Measurements from ENCODE around the gene HOMER2.

Gene HOMER2

DNA sequence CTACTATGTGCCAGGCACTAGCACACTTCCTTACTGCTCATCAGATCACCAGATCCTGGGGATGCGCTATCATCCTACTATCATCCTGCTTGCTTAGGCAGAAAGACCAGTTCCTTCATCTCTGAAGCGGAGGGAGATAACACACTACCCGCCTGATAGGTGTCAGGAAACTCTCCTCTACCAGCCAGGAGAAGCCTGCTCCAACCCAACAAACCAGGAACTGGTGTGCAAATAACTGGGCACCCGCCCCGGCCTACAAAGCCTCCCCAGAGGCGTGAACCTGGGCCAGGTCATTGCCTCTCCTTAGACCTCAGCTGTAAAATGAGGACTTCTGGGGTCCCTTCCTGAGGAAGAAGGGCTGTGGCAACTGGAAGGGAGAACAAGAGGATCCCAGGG lies 61.5 kb downstream of the HOMER2 start:
- H3K4me2 ChIP-seq (ENCODE audit: low read length) = no peak overlapping the region
- H3K9me3 ChIP-seq (ENCODE audit: insufficient read depth, low read length) = no peaks in the 10 kb centered on the region
- no peaks in the 10 kb centered on the region for H3K36me3 ChIP-seq (replicated peaks; ENCODE audit: low read depth, low read length)
- H3K27me3 ChIP-seq (ENCODE audit: low read depth, low read length) = no peaks in the 10 kb centered on the region
- H2AFZ ChIP-seq (ENCODE audit: low read depth, low read length) = no peak overlapping the region
- no peak for TF ChIP-seq CTCF (IDR thresholded peaks at IDR 0.05; ENCODE audit: low read depth, low read length)
- TF ChIP-seq EZH2phosphoT487 (IDR thresholded peaks at IDR 0.05; ENCODE audit: low read depth) = no peak
- no peaks in the 10 kb centered on the region for H3K79me2 ChIP-seq (ENCODE audit: low read length)
- H3K9ac ChIP-seq (ENCODE audit: low read length) = no peak overlapping the region
- H3K4me3 ChIP-seq (ENCODE audit: low read length) = no peak overlapping the region
- no peaks in the 10 kb centered on the region for H3K4me1 ChIP-seq (ENCODE audit: low read length)
- H3K27ac ChIP-seq (ENCODE audit: low read length) = no peak overlapping the region
- no peaks in the 10 kb centered on the region for H4K20me1 ChIP-seq (ENCODE audit: insufficient read depth, low read length)

DNA sequence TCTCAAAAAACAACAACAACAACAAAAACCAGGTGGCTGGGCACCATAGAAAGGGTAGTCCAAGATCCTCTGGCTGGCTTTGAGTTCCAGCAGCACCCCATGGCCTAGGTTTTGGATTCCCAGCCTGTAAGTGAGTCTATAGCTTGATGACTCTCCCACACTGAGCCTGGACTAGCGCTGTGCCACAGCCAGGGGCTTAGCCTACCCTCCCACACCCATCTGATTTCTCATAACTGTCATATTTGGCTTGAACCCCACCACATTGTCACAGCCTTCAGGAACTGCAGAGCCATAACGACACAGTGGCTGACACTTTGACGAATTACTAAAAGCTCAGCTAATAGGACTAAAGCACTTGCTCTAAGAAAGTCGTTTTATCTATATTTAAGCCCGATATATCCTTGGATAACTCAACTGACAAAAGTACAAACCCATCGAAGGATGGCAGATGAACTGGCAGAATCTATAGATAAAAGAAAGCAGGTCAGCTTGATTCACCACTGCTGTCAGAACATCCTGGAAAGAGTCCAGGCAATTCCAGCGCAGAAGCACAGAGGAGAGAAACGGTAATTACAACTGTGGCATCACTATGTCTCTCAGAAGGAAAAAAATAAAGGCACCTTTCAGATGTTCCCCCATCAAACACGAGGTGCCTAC lies 62.1 kb downstream of the HOMER2 start:
- Histone ChIP-seq H3K4me1 (ENCODE audit: low read length) (no peaks in the 10 kb centered on the region), H2AFZ (ENCODE audit: low read depth, low read length) (no peak overlapping the region), H3K4me3 (ENCODE audit: low read length) (no peak overlapping the region), H3K36me3 (replicated peaks; ENCODE audit: low read depth, low read length) (no peaks in the 10 kb centered on the region), H3K27me3 (ENCODE audit: low read depth, low read length) (no peaks in the 10 kb centered on the region), H3K9ac (ENCODE audit: low read length) (no peak overlapping the region), H3K9me3 (ENCODE audit: insufficient read depth, low read length) (no peaks in the 10 kb centered on the region), H3K79me2 (ENCODE audit: low read length) (no peaks in the 10 kb centered on the region), H3K27ac (ENCODE audit: low read length) (no peak overlapping the region), H4K20me1 (ENCODE audit: insufficient read depth, low read length) (no peaks in the 10 kb centered on the region), H3K4me2 (ENCODE audit: low read length) (no peak overlapping the region)
- TF ChIP-seq EZH2phosphoT487 (IDR thresholded peaks at IDR 0.05; ENCODE audit: low read depth) = no peak
- no peak for TF ChIP-seq CTCF (IDR thresholded peaks at IDR 0.05; ENCODE audit: low read depth, low read length)

GRCh38 chr15:82882273-82882928 lies 70.1 kb downstream of the HOMER2 start:
- Histone ChIP-seq H3K27me3 (ENCODE audit: low read depth, low read length) (no peaks in the 10 kb centered on the region), H3K9me3 (ENCODE audit: insufficient read depth, low read length) (no peaks in the 10 kb centered on the region), H3K36me3 (replicated peaks; ENCODE audit: low read depth, low read length) (no peaks in the 10 kb centered on the region), H4K20me1 (ENCODE audit: insufficient read depth, low read length) (no peaks in the 10 kb centered on the region), H3K27ac (ENCODE audit: low read length) (no peak overlapping the region), H3K9ac (ENCODE audit: low read length) (no peak overlapping the region), H3K4me1 (ENCODE audit: low read length) (no peaks in the 10 kb centered on the region), H2AFZ (ENCODE audit: low read depth, low read length) (no peak overlapping the region), H3K4me3 (ENCODE audit: low read length) (no peak overlapping the region), H3K79me2 (ENCODE audit: low read length) (no peaks in the 10 kb centered on the region), H3K4me2 (ENCODE audit: low read length) (no peak overlapping the region)
- TF ChIP-seq EZH2phosphoT487 (IDR thresholded peaks at IDR 0.05; ENCODE audit: low read depth) (no peak), CTCF (IDR thresholded peaks at IDR 0.05; ENCODE audit: low read depth, low read length) (no peak)

DNA sequence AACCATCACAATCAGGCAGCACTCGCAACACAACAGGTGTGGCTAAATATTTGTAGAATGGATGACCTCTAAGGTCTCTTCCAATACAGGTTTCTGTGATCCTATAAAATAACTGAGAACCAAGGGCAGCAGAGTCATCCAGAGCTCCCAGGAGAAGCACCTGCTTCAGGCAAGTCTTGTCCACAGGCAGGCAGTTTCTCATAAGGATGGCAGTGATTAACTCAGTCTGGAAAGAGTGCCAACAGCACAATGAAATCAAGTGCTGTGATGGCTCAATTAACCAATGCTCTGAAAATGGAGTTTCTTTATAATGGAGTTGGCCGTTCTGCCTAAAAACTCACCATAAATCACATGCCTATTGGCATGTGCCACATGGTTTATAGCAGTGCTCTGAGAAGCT lies 70.8 kb downstream of the HOMER2 start:
- Histone ChIP-seq H3K4me1 (ENCODE audit: low read length) (no peaks in the 10 kb centered on the region), H3K9me3 (ENCODE audit: insufficient read depth, low read length) (no peaks in the 10 kb centered on the region), H4K20me1 (ENCODE audit: insufficient read depth, low read length) (no peaks in the 10 kb centered on the region), H3K36me3 (replicated peaks; ENCODE audit: low read depth, low read length) (no peaks in the 10 kb centered on the region), H2AFZ (ENCODE audit: low read depth, low read length) (no peak overlapping the region), H3K4me2 (ENCODE audit: low read length) (no peak overlapping the region), H3K9ac (ENCODE audit: low read length) (no peak overlapping the region), H3K79me2 (ENCODE audit: low read length) (no peaks in the 10 kb centered on the region), H3K27ac (ENCODE audit: low read length) (no peak overlapping the region), H3K4me3 (ENCODE audit: low read length) (no peak overlapping the region), H3K27me3 (ENCODE audit: low read depth, low read length) (no peaks in the 10 kb centered on the region)
- TF ChIP-seq CTCF (IDR thresholded peaks at IDR 0.05; ENCODE audit: low read depth, low read length) = no peak
- TF ChIP-seq EZH2phosphoT487 (IDR thresholded peaks at IDR 0.05; ENCODE audit: low read depth) = no peak
